ENCODE results near the gene SSC5D. TPM values are rescaled to one million over a fixed set of nuclear protein-coding genes. Genes with fewer than 3 reads are reported as not detected.

Gene SSC5D
- total RNA-seq, 4 donors from 2014 or later = 2.8 to 10.3 (median 5.0) TPM

DNA sequence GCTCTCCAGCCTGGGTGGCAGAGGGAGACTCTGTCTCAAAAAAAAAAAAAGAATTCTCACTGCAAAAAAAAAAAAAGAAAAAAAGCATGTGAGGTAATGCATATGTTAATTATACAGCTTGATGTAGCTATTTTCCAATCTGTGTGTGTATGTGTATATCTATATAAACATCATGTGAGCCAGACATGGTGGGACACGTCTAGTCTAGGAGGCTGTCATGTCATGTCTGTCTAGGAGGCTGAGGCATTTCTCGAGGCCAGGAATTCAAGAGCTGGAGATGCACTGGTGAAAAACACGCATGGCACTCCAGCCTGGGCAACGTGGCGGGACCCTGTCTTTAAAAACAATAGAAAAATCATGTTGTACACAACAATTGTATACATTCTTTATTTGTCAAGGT lies 64.0 kb downstream of the SSC5D start:
- no peaks in the 10 kb centered on the region for H3K27me3 ChIP-seq

DNA sequence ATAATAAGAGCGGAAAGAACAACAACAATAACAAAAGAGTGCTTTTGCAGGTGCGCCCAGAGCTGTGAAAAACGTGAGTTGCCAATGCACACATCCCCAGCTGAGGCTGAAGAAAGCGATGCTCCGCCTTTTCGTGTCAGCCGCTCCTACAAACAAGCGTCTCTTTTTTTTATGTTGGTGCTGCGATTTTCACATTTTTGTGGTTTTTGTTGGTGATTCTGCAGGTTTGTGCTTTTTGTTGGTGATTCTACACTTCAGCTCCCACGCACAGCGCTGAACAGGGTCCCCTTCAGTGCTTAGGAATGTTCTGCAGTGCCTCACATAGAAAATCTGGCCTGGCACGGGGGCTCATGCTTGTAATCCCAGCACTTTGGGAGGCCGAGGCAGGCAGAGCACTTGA lies 64.4 kb downstream of the SSC5D start:
- H3K36me3 ChIP-seq = no peaks in the 10 kb centered on the region
- no peak overlapping the region for H3K4me3 ChIP-seq
- no peaks in the 10 kb centered on the region for H3K27me3 ChIP-seq
- DNase-seq = no peak
- H3K4me1 ChIP-seq = peaks cover 0 to 6% (median 0%) of the 10 kb centered on the region in 4 donors
- no peak overlapping the region for H3K27ac ChIP-seq
- no peak for TF ChIP-seq POLR2A (IDR thresholded peaks at IDR 0.05)
- TF ChIP-seq, protein P1, sequence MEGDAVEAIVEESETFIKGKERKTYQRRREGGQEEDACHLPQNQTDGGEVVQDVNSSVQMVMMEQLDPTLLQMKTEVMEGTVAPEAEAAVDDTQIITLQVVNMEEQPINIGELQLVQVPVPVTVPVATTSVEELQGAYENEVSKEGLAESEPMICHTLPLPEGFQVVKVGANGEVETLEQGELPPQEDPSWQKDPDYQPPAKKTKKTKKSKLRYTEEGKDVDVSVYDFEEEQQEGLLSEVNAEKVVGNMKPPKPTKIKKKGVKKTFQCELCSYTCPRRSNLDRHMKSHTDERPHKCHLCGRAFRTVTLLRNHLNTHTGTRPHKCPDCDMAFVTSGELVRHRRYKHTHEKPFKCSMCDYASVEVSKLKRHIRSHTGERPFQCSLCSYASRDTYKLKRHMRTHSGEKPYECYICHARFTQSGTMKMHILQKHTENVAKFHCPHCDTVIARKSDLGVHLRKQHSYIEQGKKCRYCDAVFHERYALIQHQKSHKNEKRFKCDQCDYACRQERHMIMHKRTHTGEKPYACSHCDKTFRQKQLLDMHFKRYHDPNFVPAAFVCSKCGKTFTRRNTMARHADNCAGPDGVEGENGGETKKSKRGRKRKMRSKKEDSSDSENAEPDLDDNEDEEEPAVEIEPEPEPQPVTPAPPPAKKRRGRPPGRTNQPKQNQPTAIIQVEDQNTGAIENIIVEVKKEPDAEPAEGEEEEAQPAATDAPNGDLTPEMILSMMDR (IDR thresholded peaks at IDR 0.05) = no peak
- no peaks in the 10 kb centered on the region for H3K9me3 ChIP-seq

More for the DNA sequence above, 64.0 kb downstream of the SSC5D start:
- Histone ChIP-seq H3K4me3 (no peak overlapping the region), H3K36me3 (no peaks in the 10 kb centered on the region), H3K9me3 (no peaks in the 10 kb centered on the region), H3K4me1 (peaks cover 0 to 6% (median 0%) of the 10 kb centered on the region in 4 donors), H3K27ac (no peak overlapping the region)
- DNase-seq = no peak
- TF ChIP-seq POLR2A (IDR thresholded peaks at IDR 0.05) = no peak
- TF ChIP-seq, protein P1 (IDR thresholded peaks at IDR 0.05) = no peak

DNA sequence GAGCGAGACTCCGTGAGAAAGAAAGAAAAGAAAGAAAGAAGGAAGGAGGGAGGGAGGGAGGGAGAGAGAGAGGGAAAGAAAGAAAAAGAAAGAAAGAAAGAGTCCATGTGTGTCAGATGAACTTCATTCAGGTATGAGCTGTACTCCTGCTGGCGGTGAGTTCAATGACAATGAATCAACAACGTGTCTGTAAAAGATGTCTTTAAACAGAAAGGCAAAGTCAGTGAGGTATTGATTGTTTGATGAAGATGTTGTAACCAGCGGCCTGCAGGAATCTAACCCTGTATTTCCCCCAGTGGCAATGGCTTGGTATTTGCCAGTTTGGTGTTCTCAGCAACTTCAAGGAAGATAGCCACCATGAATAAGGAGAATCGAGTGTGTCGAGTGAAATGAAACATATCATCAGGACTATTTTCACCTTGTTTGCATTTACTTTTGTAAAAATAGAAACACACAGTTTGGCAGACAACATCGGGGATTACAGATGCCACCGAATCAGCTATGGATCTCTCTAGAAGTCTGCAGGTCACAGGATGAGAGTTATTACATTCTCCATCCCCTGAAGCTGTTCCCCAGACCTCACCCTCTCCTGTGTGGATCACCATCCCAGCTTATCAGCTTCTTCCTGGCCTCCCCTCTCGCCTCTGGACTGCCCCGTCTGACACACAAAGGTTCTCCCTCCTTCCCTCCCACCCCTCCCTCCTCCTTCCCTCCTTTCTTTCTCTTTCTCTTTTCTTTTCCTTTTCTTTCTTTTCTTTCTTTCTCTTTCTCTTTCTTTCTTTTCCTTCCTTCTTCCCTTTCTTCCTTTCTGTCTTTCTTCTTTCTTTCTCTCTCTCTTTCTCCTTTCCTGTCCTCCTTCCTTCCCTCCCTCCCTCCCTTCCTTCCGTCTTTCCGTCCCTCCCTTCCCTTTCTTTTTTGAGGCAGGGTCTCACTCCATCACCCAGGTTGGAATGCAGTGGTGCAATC lies 65.3 kb downstream of the SSC5D start:
- DNase-seq = no peak
- TF ChIP-seq POLR2A (IDR thresholded peaks at IDR 0.05) = no peak
- TF ChIP-seq, protein P1 (IDR thresholded peaks at IDR 0.05) = no peak
- no peak overlapping the region for H3K4me3 ChIP-seq
- H3K4me1 ChIP-seq = peaks cover 0 to 6% (median 0%) of the 10 kb centered on the region in 4 donors
- no peaks in the 10 kb centered on the region for H3K36me3 ChIP-seq
- no peaks in the 10 kb centered on the region for H3K27me3 ChIP-seq
- H3K9me3 ChIP-seq = no peaks in the 10 kb centered on the region
- no peak overlapping the region for H3K27ac ChIP-seq

DNA sequence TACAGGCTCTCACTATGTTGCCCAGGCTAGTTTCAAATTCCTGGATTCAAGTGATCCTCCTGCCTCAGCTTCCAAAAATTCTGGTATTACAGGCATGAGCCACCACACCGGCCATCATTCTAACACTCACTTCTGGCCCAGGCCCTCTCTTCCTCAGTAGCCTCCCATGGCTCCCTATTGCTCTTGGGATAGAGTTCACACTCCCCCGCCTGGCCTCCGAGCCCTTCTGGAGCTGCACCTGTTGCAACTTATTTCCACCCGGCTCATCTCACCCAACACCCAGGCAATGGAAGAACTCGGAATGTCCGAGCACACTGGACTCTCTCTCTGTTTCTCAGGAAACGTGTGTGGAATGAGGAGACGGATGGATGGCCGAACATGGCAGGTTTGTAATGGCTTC lies 66.1 kb downstream of the SSC5D start:
- no peaks in the 10 kb centered on the region for H3K9me3 ChIP-seq
- TF ChIP-seq POLR2A (IDR thresholded peaks at IDR 0.05) = no peak

DNA sequence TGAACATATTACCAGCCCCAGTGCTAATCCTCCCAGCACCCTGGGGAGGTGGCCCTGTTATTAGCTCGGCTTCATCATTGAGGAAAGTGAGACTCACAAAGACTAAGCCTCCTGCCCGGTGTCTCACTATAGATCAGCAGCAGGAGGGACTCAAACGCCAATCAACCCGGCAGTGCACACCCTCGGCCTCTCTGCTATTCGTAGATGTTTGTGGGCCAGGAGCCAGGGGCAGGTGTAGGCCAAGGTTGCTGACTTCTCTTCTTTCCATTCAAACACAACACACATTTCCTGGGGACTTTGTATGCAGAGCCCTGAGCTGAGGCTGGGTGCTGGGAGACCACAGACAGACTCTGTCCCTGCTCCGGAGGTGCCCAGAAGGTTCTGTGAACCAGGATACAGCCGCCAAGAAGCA lies 66.5 kb downstream of the SSC5D start:
- H3K36me3 ChIP-seq = no peaks in the 10 kb centered on the region
- H3K4me1 ChIP-seq = peaks cover 0 to 2% (median 0%) of the 10 kb centered on the region in 4 donors
- H3K27ac ChIP-seq = no peak overlapping the region
- TF ChIP-seq, protein P1 (IDR thresholded peaks at IDR 0.05) = no peak
- no peak overlapping the region for H3K4me3 ChIP-seq
- H3K9me3 ChIP-seq = no peaks in the 10 kb centered on the region
- H3K27me3 ChIP-seq = no peaks in the 10 kb centered on the region
- no peak for DNase-seq

More for the DNA sequence above, 66.1 kb downstream of the SSC5D start:
- H3K27me3 ChIP-seq = no peaks in the 10 kb centered on the region
- peaks cover 0 to 6% (median 0%) of the 10 kb centered on the region in 4 donors for H3K4me1 ChIP-seq
- no peaks in the 10 kb centered on the region for H3K36me3 ChIP-seq
- no peak overlapping the region for H3K4me3 ChIP-seq
- no peak for DNase-seq
- H3K27ac ChIP-seq = no peak overlapping the region

DNA sequence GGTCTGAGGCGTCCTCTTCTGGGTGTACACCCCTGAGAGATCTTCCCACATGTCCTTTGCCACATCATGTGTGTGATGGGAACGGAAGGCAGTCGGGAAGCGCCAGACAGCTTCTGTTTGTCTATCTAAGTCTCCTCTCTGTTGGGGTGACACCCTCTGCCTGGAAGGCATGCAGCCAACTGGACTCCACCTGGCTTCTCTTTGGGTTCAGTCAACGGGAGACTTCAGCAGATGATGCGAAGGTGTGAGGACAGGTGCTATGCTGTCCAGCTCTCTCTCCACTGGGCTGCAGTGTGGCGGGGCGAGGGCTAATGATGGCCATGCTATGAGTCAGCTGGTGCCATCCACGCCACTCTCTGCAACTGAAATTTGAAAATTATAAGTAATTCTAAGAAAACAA lies 71.4 kb downstream of the SSC5D start:
- Histone ChIP-seq H3K27ac (no peak overlapping the region), H3K4me1 (no peaks in the 10 kb centered on the region), H3K4me3 (no peak overlapping the region), H3K36me3 (no peaks in the 10 kb centered on the region), H3K27me3 (no peaks in the 10 kb centered on the region), H3K9me3 (peaks cover 0 to 4% (median 0%) of the 10 kb centered on the region in 4 donors)
- no peak for DNase-seq
- TF ChIP-seq, protein P1 (IDR thresholded peaks at IDR 0.05) = no peak
- TF ChIP-seq POLR2A (IDR thresholded peaks at IDR 0.05) = no peak

Measured in Peyer's patch (tissue), 4 donors.